Measurements from ENCODE around the gene RASGRF2.
"Not testable (repeated sequence)": the region's sequence is repeated elsewhere in the genome, so short reads cannot be mapped to it uniquely, and the experiment has no call there.

RASGRF2 gene

DNA sequence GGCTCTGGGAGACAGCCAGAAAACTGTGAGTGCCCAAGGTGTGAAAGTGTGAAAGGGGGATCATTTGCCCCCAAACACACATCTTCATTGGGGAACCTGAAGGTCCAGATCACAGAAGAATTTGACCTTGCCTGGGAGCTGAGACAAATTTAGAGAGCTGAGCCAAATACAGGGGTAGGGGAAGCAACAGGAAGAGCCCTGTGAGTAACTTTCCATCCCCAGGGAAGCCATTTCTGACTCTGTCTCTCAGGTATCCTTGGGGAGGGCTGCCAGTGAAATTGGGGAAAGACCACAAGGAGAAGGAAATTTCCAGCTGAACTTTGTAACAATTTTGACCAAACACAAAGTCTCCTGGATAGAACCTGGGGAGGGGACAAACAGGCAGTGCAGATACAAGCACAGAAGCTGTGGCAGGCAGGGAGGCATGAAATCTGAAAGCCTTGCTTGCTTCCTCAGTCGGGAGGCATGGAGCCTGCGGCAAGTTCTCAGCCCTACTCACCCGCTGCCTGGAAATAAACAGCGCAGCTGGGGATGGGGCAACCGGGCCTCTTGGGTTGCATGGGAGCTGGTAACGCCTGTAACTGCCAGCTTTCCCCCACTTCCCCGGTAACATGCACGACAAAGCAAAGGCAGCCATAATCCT is 309.7 kb downstream of the RASGRF2 start:
- no peak for DNase-seq (ENCODE audit: low read depth in 1 of 2, low spot score in 1 of 2)

DNA sequence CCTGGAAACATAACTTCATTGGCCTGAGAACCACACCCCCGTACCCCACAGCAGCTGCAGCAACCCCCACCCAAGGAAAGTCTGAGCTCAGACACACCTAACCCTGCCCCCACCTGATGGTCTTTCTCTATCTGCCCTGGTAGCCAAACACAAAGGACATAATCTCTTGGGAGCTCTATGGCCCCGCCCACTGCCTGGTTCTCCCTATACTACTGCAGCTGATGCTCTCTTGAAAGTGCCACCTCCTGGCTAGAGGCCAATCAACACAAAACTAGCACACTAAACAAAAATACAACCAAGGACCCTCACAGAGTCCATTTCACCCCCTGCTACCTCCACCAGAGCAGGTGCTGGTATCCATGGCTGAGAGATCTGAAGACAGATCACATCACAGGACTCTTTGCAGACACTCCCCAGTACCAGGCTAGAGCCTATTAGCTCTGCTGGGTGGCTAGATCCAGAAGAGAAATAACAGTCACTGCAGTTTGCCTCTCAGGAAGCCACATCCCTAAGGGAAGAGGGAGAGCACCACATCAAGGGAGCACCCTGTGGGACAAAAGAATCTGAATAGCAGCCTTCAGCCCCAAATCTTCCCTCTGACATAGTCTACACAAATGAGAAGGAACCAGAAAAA is 310.3 kb downstream of the RASGRF2 start:
- DNase-seq (ENCODE audit: low read depth in 1 of 2, low spot score in 1 of 2), result not testable (repeated sequence)
